Stimulated activated CD4-positive, alpha-beta T cell treated with anti-CD3 and anti-CD28 coated beads, Interleukin-2, amount 100 ng/mL, for 4 hours (primary cell): Measurements from ENCODE around the gene NOSIP.
"Not testable (repeated sequence)": the region's sequence is repeated elsewhere in the genome, so short reads cannot be mapped to it uniquely, and the experiment has no call there.

Experiments used
- DNase-seq: peaks from one replicate; pipeline ENCODE4 v3.0.0-alpha.2; 2020; ENCODE audit warnings: low read depth

NOSIP gene, protein sequence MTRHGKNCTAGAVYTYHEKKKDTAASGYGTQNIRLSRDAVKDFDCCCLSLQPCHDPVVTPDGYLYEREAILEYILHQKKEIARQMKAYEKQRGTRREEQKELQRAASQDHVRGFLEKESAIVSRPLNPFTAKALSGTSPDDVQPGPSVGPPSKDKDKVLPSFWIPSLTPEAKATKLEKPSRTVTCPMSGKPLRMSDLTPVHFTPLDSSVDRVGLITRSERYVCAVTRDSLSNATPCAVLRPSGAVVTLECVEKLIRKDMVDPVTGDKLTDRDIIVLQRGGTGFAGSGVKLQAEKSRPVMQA

DNA sequence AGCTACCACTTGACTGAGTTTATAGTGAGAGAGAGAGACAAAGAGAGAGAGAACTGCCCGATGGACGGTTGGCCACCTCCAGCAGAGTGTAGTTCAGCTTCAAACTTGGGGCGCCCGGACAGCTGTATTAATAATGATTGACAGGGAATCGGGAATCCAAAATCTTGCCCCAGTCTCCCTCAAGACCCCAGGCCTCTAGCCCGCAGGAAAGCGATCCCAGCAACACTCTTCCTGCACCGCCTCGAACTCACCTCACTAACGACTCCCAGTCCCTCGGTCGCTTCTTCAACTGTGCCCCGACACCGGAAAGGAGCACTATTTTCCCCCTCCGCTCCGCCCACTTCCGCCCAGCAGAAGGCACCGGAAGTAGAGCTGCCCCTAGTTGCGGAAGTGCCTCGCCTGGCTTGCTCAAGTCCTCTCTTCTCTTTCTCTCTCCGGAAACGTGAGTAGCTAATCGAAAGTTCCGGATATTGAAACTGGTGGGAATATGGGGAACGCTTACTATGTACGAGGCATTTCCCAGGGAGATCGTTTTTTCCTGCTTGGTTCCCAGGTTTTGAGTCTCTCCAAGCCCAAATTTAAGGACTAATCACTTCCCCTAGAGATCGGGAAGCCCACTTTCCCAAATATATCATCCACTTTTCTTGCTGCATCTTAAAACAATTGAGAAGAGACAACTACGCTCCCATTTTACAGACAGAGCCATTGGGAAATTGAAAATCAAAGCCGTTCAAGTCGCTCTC, at the start of gene NOSIP:
NOSIP (minus strand) TSS at position 293 of the 743 bp plus-strand sequence. CDS start 19,865 bp downstream, outside the sequence.
- DNase-seq: peak; percentile 95

GRCh38 chr19:49629659-49630058, 49.3 kb upstream of the NOSIP start:
- no peak for DNase-seq

DNA sequence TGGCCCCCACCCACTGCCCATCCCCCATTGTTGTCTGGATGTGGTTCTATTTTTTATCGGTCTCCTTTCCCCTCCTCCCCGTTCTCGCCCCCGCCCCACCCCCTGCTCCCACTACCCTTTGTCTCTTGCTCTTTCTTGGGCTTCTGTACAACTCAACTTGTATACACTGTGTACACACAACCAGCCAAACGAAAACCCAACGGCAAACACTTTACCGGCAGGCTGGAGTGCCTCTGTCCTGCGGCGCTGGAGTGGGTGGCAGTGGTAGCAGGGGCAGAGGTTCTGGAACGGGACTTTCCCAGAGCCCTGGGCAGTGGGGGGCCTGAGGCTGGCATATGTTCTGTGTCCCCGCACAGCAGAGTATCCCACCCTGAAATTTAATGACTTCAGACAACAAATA, 45.9 kb upstream of the NOSIP start:
- no peak for DNase-seq

DNA sequence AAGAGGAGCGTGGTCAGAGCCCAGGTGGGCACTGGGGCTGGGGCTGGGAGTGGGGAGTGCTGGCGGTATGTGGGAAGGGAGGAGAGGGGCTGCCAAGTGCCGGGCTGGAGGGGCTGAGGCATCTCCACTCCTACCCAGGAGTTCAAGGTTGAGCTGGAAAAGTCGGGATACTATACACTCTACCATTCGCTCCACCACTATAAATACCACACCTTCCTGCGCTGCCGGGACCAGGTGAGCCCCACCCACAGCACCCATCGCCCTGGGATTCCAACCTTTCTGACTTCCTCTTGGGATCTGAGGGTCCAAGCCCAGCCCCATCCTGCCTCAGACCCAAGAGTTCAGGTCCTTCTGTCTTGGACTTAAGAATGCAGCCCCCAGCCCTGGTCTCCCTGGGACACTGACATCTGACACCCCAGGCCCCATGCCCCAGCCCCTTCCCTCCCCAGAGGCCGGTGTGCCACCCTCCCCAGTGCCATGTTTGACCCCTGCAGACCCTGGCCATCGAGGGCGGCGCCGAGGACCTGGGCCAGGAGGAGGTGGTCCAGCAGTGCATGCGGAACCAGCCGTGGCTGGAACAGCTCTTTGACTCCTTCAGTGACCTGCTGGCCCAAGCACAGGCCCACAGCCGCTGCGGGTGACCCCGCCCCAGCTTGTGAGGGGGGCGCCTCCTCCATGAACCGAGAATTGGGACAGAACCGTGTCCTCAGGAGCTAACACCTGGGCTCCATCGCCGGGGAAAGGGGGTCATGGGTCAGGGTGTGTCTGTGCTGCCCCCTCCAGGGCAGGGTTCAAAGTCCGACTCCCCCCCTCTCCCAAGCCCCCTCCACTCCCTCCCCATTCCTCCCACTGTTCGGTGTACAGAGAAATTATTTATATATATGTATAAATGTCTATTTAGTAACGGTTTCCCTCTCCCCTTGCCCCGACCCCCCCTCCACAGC, 44.9 kb upstream of the NOSIP start:
- DNase-seq: no peak

DNA sequence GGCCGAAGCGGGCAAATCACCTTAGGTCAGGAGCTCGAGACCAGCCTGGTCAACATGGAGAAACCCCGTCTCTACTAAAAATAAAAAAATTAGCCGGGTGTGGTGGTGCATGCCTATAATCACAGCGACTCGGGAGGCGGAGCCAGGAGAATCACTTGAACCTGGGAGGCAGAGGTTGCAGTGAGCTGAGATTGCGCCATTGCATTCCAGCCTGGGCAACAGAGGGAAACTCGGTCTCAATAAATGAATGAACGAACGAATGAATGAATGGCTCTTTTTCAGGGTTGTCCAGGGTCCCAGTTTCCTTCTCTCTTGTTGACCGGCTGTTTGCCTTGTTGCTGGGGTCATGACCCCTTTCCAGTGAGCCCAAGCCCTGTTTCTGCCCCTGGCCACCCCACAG, 37.5 kb upstream of the NOSIP start:
- DNase-seq: not testable (repeated sequence)

- no peak for DNase-seq
These were observed 36.6 kb upstream of the NOSIP start for GRCh38 chr19:49616945-49617344.

GRCh38 chr19:49616532-49616931, 36.2 kb upstream of the NOSIP start:
- DNase-seq: no peak

- no peak for DNase-seq
These were observed 35.5 kb upstream of the NOSIP start for GRCh38 chr19:49615861-49616260.

GRCh38 chr19:49614096-49614833, 33.9 kb upstream of the NOSIP start:
- DNase-seq: no peak

- no peak for DNase-seq
These were observed 33.0 kb upstream of the NOSIP start for GRCh38 chr19:49613374-49613773.

DNA sequence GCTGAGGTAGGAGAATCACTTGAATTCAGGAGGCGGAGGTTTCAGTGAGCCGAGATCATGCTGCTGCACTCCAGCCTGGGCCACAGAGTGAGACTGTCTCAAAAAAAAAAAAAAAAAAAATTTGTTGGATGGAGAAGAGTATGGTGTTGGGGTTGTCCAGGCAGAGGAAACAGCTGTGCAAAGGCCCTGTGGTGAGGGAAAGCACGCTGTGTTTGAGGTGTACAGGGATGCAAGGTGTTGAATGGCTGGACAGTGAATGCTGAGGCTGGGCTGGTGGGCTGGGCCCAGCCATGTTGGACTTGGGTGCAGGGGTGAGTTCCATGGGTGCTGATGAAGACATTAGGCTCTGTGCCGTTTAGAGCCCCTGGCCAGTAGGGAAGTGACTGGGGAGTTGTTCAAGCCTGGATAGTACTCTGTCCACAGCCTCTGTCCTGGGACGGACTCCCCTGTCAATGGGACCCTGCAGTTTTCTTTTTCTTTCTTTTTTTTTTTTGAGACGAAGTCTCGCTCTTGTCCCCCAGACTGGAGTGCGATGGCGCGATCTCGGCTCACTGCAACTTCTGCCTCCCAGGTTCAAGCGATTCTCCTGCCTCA, 29.2 kb upstream of the NOSIP start:
- no peak for DNase-seq

GRCh38 chr19:49605605-49606004, 25.2 kb upstream of the NOSIP start:
- DNase-seq: no peak

GRCh38 chr19:49602806-49603205, 22.4 kb upstream of the NOSIP start:
- DNase-seq: no peak

DNA sequence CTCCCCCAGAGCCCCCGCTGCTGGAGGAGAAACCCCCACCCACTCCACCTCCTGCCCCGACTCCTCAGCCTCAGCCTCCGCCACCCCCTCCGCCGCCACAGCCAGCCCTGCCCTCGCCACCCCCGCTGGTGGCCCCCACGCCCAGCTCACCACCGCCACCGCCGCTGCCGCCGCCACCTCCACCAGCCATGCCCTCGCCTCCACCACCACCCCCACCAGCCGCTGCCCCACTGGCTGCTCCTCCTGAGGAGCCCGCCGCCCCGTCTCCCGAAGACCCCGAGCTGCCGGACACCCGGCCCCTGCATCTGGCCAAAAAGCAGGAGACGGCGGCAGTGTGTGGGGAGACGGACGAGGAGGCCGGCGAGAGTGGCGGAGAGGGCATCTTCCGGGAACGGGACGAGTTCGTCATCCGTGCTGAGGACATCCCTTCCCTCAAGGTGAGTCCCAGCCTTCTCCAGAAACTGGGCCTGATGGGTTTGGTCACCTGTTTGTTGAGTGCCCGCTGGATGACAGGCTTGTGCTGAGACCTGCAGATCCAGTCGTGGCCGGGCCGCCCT, 21.2 kb upstream of the NOSIP start:
- DNase-seq: no peak

GRCh38 chr19:49599378-49600295, 19.3 kb upstream of the NOSIP start:
- no peak for DNase-seq

DNA sequence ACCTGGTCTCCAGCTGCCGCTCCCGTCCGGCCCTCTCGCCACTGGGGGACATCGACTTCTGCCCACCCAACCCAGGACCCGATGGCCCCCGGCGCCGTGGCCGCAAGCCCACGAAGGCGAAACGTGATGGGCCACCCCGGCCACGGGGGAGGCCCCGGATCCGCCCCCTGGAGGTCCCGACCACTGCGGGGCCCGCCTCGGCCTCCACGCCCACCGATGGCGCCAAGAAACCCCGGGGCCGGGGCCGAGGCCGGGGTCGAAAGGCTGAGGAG, 17.3 kb upstream of the NOSIP start:
- no peak for DNase-seq

DNA sequence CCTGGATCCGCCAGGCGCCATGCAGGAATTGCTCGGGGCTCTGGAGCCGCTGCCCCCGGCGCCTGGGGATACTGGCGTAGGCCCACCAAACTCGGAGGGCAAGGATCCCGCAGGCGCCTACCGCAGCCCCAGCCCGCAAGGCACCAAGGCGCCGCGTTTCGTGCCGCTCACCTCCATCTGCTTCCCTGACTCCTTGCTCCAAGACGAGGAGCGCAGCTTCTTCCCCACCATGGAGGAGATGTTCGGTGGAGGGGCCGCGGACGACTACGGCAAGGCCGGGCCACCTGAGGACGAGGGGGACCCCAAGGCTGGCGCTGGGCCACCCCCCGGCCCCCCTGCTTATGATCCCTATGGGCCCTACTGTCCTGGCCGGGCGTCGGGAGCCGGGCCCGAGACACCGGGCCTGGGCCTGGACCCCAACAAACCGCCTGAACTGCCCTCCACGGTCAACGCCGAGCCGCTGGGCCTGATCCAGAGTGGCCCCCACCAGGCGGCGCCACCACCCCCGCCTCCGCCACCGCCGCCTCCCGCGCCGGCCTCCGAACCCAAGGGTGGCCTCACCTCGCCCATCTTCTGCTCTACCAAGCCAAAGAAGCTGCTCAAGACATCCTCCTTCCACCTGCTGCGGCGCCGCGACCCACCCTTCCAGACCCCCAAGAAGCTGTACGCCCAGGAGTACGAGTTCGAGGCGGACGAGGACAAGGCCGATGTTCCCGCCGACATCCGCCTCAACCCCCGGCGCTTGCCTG, 16.8 kb upstream of the NOSIP start:
- DNase-seq: no peak

DNA sequence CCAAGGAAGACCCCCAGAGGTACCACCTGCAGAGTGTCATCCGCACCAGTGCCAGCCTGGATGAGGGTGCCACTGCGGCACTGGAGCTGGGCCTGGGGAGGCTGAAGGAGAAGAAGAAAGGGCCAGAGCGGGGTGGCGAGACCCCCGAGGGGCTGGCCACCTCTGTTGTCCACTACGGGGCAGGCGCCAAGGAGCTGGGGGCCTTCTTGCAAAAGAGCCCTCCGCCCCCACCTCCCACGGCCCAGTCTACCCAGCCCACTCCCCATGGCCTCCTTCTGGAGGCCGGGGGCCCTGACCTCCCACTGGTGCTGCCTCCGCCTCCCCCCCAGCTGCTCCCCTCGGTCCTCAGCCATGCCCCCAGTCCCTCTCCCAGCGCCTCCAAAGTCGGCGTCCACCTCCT, 16.1 kb upstream of the NOSIP start:
- no peak for DNase-seq

DNA sequence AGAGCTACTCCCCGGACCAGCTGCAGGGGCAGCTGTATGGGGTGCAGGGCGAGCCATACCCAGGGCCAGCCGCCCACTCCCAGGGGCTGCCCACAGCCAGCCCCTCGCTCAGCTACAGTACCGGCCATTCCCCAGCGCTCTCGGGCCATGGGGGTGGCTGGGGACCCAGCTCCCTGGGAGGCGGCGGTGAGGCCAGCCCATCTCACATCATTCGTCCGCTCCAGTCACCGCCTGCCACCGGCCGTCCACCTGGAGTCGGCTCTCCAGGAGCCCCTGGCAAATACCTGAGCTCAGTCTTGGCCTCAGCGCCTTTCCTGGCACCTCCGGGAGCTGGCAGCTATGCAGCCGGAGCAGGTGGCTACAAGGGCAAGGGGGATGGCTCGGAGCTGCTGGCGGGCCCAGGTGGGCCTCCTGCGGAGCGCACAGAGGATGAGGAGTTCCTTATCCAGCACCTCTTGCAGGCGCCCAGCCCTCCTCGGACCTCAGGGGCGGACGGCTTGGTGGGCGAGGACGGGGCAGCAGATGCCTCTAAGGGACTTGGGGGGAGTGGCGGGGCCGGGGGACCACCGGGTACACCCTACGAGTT, 15.6 kb upstream of the NOSIP start:
- no peak for DNase-seq
